Transverse colon (tissue), 4 donors: Measurements from ENCODE around the gene UBE2L3. TPM values are rescaled to one million over a fixed set of nuclear protein-coding genes. Genes with fewer than 3 reads are reported as not detected.
A peak's percentile ranks its signal among the peaks of the same experiment; 100 is the strongest.

Experiments
- DNase-seq: peaks from one replicate; pipeline ENCODE4 v3.0.0-alpha.2; 2019
- H3K27ac ChIP-seq, 4 donors: fragments of 200-600 bp; sonication (generic); 2 replicates each; pipeline ENCODE4 v1.5.1; 2016 to 2018; ENCODE audit warnings: inconsistent platforms in 4 of 4
- H3K27me3 ChIP-seq: fragments of 200-600 bp; sonication (generic); 2 replicates; pipeline ENCODE4 v1.5.1; 2017; ENCODE audit warnings: inconsistent platforms
- H3K36me3 ChIP-seq, 4 donors: fragments of 200-600 bp; sonication (generic); 2 replicates each; pipeline ENCODE4 v1.5.1; 2017 to 2019; ENCODE audit warnings: inconsistent platforms in 4 of 4
- H3K4me1 ChIP-seq, 4 donors: fragments of 200-600 bp; sonication (generic); 2 replicates each; pipeline ENCODE4 v1.5.1; 2017 to 2020; ENCODE audit warnings: inconsistent platforms in 4 of 4
- H3K4me3 ChIP-seq, 4 donors: fragments of 200-600 bp; sonication (generic); 1 replicate in 1 of 4; 2 replicates in 3 of 4; pipeline versions ENCODE4 v1.5.1 to v1.6.1; 2017 to 2019; ENCODE audit warnings: inconsistent platforms in 4 of 4
- H3K9me3 ChIP-seq, 2 donors: fragments of 200-600 bp; sonication (generic); 2 replicates each; pipeline ENCODE4 v1.5.1; 2017 to 2019; ENCODE audit warnings: inconsistent platforms in 2 of 2
- CTCF ChIP-seq, 5 experiments: fragments of 200-600 bp in 3 of 5; fragments of 450-650 bp in 2 of 5; sonication (generic) in 3 of 5; IDR thresholded peaks; 1 replicate in 2 of 5; 2 replicates in 3 of 5; pipeline ENCODE4 v1.5.1; 2016 to 2017; ENCODE audit warnings: antibody characterized with exemption in 5 of 5, inconsistent platforms in 3 of 5, mild to moderate bottlenecking in 2 of 5, moderate library complexity in 1 of 5
- EP300 ChIP-seq: sonication (generic); formaldehyde crosslinking; IDR thresholded peaks from one replicate; pipeline ENCODE4 v1.6.1; 2017; ENCODE audit warnings: antibody characterized with exemption, low read depth
- POLR2A ChIP-seq: fragments of 450-650 bp; IDR thresholded peaks from one replicate; pipeline ENCODE4 v1.6.1; 2016; ENCODE audit warnings: antibody characterized with exemption, mild to moderate bottlenecking, moderate library complexity
- POLR2AphosphoS5 ChIP-seq, 3 donors: sonication (generic); formaldehyde crosslinking; IDR thresholded peaks; one replicate each; pipeline ENCODE4 v1.6.1; 2016; ENCODE audit warnings: antibody characterized with exemption in 3 of 3
- WGBS, 2 donors: methylation state at CpG; one replicate each; pipeline ENCODE4 v1.1.5; 2018; ENCODE audit warnings: low coverage in 1 of 2; 5-methylcytosine and 5-hydroxymethylcytosine counted together
- in situ Hi-C, 4 donors: fragments of 200-750 bp; cut with MboI; loops; one replicate each; pipeline versions ENCODE4 v1.15.0 to v1.15.1; 2017; ENCODE audit warnings: low sequenced_read_pairs in 3 of 4, low pct_ligation_motif_present in 1 of 4, low pct_unique_long_range_greater_than_20kb in 1 of 4
- intact Hi-C: fragments of 100-400 bp; cut with DNase I; formaldehyde crosslinking; loops from one replicate; pipeline ENCODE4 v1.15.1; 2023; ENCODE audit warnings: low total_unique reads
- small RNA-seq, 4 donors: library from RNA; depleted of rRNA; stranded (forward); fragments of <200 nt; gene quantifications; one replicate each; pipeline ENCODE3, GENCODE V24; 2016
- total RNA-seq, 4 donors: library from RNA; depleted of rRNA; stranded (reverse); fragments of >200 nt; gene quantifications; one replicate each; pipeline ENCODE4 v1.1.0, GENCODE V29; 2016

UBE2L3 gene
- total RNA-seq, 4 donors from 2014 or later, result 21.9 to 48.7 (median 33.5) TPM

- Histone ChIP-seq H3K36me3 (peaks cover 0 to 19% (median 5%) of the 10 kb centered on the region in 4 donors), H3K4me1 (peaks cover 4 to 15% (median 6%) of the 10 kb centered on the region in 4 donors), H3K9me3 (no peaks in the 10 kb centered on the region), H3K27me3 (no peaks in the 10 kb centered on the region), H3K27ac (peak overlapping the region; percentile 89 to 97 (median 93)), H3K4me3 (peak overlapping the region; percentile 45 to 91 (median 68))
- DNase-seq, result no peak
- TF ChIP-seq POLR2AphosphoS5 (IDR thresholded peaks at IDR 0.05), result no peak
- no peak for TF ChIP-seq EP300
- no peak for TF ChIP-seq POLR2A
- no peak for TF ChIP-seq CTCF (IDR thresholded peaks at IDR 0.05)
- WGBS, 2 donors, result 39 to 52% methylated on average over 9 to 16 of the region's 16 CpGs
- in situ Hi-C loops (no loop called here), intact Hi-C loops (no loop called here)
Observed at GRCh38 chr22:21666786-21667185, 99.3 kb downstream of the UBE2L3 start.

- H3K27ac ChIP-seq, result no peak overlapping the region
- DNase-seq, result no peak
- in situ Hi-C loops, result no loop called here
Observed at GRCh38 chr22:21669026-21669425, 101.5 kb downstream of the UBE2L3 start.

GRCh38 chr22:21672107-21672629, 104.7 kb downstream of the UBE2L3 start:
- Histone ChIP-seq H3K4me3 (no peak overlapping the region), H3K9me3 (no peaks in the 10 kb centered on the region), H3K36me3 (peaks cover 0 to 55% (median 23%) of the 10 kb centered on the region in 4 donors), H3K27me3 (no peaks in the 10 kb centered on the region), H3K4me1 (peaks cover 0 to 2% (median 1%) of the 10 kb centered on the region in 4 donors), H3K27ac (no peak overlapping the region)
- intact Hi-C loops (no loop called here), in situ Hi-C loops (no loop called here)
- WGBS, 2 donors, result 74 to 81% methylated on average over 4 to 6 of the region's 6 CpGs
- TF ChIP-seq POLR2AphosphoS5 (IDR thresholded peaks at IDR 0.05) (no peak), POLR2A (no peak), EP300 (no peak), CTCF (IDR thresholded peaks at IDR 0.05) (no peak)
- DNase-seq, result no peak

More at GRCh38 chr22:21669026-21669425, 101.5 kb downstream of the UBE2L3 start:
- Histone ChIP-seq H3K27me3 (no peaks in the 10 kb centered on the region), H3K36me3 (peaks cover 0 to 37% (median 13%) of the 10 kb centered on the region in 4 donors), H3K4me3 (no peak overlapping the region), H3K4me1 (peaks cover 4 to 15% (median 6%) of the 10 kb centered on the region in 4 donors), H3K9me3 (no peaks in the 10 kb centered on the region)
- TF ChIP-seq CTCF (IDR thresholded peaks at IDR 0.05) (no peak), POLR2AphosphoS5 (IDR thresholded peaks at IDR 0.05) (no peak), EP300 (no peak), POLR2A (no peak)
- intact Hi-C loops, result no loop called here
- 25 to 52% methylated on average over 6 to 9 of the region's 9 CpGs for WGBS, 2 donors

Small RNA genes lying within 50 kb of the gene (small RNA-seq; reads per million reads assigned to genes)
- 0.70 to 2.8 (median 2.0) reads per million in 4 donors for gene MIR301B
- 0 reads per million in 4 donors for gene RF00492
- 0 reads per million in 4 donors for gene RN7SKP221

Other genes with a start within 250 kb of the UBE2L3 start
- under 1 TPM in 1 of 4 donors, not detected in 3; 0.16 TPM for gene RIMBP3B, start 184.0 kb upstream of the UBE2L3 start, total RNA-seq
- 10 to 100 TPM in 2 of 4 donors, 1 to 10 TPM in 2; 7.2 to 71.4 (median 9.2) TPM for gene HIC2, start 150.3 kb upstream of the UBE2L3 start, total RNA-seq
- 10 to 100 TPM in 1 of 4 donors, 1 to 10 TPM in 3; 5.6 to 15.0 (median 6.4) TPM for gene TMEM191C, start 100.3 kb upstream of the UBE2L3 start, total RNA-seq
- not detected for gene RIMBP3C, start 16.3 kb upstream of the UBE2L3 start, total RNA-seq
- 100 to 1,000 TPM in 1 of 4 donors, 10 to 100 TPM in 3; 43.3 to 112 (median 69.5) TPM for gene YDJC, start 62.3 kb downstream of the UBE2L3 start, total RNA-seq
- 10 to 100 TPM in 1 of 4 donors, under 1 TPM in 1, not detected in 2; 0.27 to 15.7 TPM for gene CCDC116, start 65.0 kb downstream of the UBE2L3 start, total RNA-seq
- gene SDF2L1, start 74.6 kb downstream of the UBE2L3 start, total RNA-seq, result 10 to 100 TPM in 3 of 4 donors, not detected in 1; 34.0 to 55.7 (median 39.5) TPM
- gene PPIL2, start 98.3 kb downstream of the UBE2L3 start, total RNA-seq, result 10 to 100 TPM; 36.2 to 93.1 (median 60.1) TPM
- gene YPEL1, start 168.1 kb downstream of the UBE2L3 start, total RNA-seq, result 1 to 10 TPM in 3 of 4 donors, not detected in 1; 2.9 to 9.0 (median 4.6) TPM